ENCODE results near the gene ME3.

DNA sequence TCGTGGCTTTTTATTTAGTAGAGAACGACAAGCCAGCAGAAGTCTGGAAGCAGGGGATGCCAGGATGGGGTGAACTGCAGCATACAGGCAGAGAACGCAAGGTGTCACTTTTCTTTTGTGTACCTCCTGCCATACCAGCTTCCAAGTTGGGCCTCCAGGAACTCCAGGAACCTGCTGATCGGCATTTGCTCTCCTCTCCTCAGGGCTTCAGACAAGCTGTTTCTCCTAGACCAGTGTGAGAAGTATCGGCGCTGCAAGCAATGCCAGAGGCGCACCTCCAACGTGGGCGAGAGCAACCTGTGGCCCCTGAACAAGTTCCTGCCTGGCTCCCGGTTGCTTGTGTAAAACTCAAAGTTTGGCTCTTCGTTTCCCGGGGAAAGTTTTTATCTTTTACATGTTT is 250.0 kb downstream of the ME3 start:
- TF ChIP-seq, protein P1, sequence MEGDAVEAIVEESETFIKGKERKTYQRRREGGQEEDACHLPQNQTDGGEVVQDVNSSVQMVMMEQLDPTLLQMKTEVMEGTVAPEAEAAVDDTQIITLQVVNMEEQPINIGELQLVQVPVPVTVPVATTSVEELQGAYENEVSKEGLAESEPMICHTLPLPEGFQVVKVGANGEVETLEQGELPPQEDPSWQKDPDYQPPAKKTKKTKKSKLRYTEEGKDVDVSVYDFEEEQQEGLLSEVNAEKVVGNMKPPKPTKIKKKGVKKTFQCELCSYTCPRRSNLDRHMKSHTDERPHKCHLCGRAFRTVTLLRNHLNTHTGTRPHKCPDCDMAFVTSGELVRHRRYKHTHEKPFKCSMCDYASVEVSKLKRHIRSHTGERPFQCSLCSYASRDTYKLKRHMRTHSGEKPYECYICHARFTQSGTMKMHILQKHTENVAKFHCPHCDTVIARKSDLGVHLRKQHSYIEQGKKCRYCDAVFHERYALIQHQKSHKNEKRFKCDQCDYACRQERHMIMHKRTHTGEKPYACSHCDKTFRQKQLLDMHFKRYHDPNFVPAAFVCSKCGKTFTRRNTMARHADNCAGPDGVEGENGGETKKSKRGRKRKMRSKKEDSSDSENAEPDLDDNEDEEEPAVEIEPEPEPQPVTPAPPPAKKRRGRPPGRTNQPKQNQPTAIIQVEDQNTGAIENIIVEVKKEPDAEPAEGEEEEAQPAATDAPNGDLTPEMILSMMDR (IDR thresholded peaks at IDR 0.05; ENCODE audit: low read depth, low read length, missing input control) = no peak
- TF ChIP-seq TAF1 (conservative IDR thresholded peaks at IDR 0.05) = no peak
- TF ChIP-seq, protein P2, sequence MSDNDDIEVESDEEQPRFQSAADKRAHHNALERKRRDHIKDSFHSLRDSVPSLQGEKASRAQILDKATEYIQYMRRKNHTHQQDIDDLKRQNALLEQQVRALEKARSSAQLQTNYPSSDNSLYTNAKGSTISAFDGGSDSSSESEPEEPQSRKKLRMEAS (IDR thresholded peaks at IDR 0.05) = no peak
- no peak for TF ChIP-seq ATF3 (IDR thresholded peaks at IDR 0.05)
- TF ChIP-seq YY1 (IDR thresholded peaks at IDR 0.05) = no peak
- no peak for TF ChIP-seq EGR1 (IDR thresholded peaks at IDR 0.05; ENCODE audit: low read depth in 2 of 2)
- TF ChIP-seq GABPA (IDR thresholded peaks at IDR 0.05 in 1 of 2, conservative IDR thresholded peaks at IDR 0.05 in 1 of 2) = no peak
- TF ChIP-seq RAD21 (IDR thresholded peaks at IDR 0.05) = no peak
- TF ChIP-seq FOXA2 (IDR thresholded peaks at IDR 0.05) = no peak
- TF ChIP-seq FOXA1 (IDR thresholded peaks at IDR 0.05) = no peak
- TF ChIP-seq ZBTB33 (IDR thresholded peaks at IDR 0.05) = no peak
- no peak for TF ChIP-seq SP1 (IDR thresholded peaks at IDR 0.05)

Measured in liver (tissue), 3 donors.